ENCODE measurements around the gene NSMCE4A. TPM values are rescaled to one million over a fixed set of nuclear protein-coding genes. Genes with fewer than 3 reads are reported as not detected.

The NSMCE4A gene
- polyA plus RNA-seq, 1 donor (not counting 4 experiments of a cell fraction or from before 2014, with no cell fraction given): 52.0 TPM

DNA sequence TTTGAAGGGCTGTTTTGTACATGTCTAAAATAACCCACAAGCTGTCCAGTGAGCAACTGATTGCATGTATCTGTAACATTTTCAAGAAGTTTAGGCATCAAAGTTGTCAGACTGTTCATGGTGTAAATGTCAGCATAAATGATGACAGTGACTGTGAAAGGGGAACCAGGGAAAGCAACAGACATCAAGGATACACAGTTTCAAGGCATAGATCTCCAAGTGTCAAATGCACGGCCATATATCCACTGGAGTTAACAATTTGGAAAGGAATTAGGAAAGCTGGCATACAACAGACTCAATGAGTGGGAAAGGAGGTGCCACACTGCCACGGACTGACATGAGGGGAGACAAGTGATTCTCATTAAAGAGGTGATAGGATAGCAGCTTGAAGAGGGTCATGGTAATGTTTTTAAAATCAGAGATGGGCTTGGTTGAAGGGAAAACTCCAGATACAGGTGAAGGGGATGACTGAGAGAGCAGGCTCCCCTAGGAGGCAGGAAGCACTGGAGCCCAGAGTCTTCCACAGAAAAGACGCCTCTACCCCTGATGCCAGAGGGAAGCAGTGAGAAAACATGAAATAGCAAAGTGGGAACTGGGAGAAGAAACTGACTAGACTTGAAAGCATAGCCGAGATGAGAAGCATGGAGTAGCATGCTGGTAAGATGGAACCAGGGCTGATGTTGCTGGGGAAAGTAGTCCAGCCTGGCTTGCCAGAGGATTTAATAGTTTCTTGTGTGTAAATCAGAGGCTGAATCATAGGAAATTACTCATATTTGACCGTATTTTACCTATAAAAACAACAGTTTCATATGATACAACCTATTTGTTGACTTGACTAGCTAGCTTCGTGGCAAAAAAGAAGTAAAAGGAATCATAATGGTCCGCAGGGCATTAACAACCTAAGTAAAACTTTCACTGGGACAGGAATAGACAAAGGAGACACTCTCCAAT lies 18.6 kb downstream of the NSMCE4A start:
- peak overlapping the region; percentile 7 for H3K4me2 ChIP-seq (ENCODE audit: control insufficient read depth, extremely low read depth, insufficient read depth, low read depth, low read length)
- H3K9ac ChIP-seq (ENCODE audit: control insufficient read depth, extremely low read depth, insufficient read depth, low read length): no peak overlapping the region
- H3K27me3 ChIP-seq (ENCODE audit: control insufficient read depth, extremely low read depth, insufficient read depth, low read length): no peaks in the 10 kb centered on the region
- H3K27ac ChIP-seq (ENCODE audit: control insufficient read depth, insufficient read depth, low read length): peak overlapping the region; percentile 31
- TF ChIP-seq, protein P1, sequence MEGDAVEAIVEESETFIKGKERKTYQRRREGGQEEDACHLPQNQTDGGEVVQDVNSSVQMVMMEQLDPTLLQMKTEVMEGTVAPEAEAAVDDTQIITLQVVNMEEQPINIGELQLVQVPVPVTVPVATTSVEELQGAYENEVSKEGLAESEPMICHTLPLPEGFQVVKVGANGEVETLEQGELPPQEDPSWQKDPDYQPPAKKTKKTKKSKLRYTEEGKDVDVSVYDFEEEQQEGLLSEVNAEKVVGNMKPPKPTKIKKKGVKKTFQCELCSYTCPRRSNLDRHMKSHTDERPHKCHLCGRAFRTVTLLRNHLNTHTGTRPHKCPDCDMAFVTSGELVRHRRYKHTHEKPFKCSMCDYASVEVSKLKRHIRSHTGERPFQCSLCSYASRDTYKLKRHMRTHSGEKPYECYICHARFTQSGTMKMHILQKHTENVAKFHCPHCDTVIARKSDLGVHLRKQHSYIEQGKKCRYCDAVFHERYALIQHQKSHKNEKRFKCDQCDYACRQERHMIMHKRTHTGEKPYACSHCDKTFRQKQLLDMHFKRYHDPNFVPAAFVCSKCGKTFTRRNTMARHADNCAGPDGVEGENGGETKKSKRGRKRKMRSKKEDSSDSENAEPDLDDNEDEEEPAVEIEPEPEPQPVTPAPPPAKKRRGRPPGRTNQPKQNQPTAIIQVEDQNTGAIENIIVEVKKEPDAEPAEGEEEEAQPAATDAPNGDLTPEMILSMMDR (optimal IDR thresholded peaks at IDR 0.05 in 1 of 3, IDR thresholded peaks at IDR 0.05 in 1 of 3, conservative IDR thresholded peaks at IDR 0.05 in 1 of 3; ENCODE audit: extremely low read depth in 1 of 3, insufficient read depth in 2 of 3, low read length in 3 of 3): no peak
- TF ChIP-seq EZH2 (IDR thresholded peaks at IDR 0.05; ENCODE audit: low read length): no peak
- H3K9me3 ChIP-seq (ENCODE audit: control insufficient read depth, low read depth, low read length): no peaks in the 10 kb centered on the region
- H3K36me3 ChIP-seq (ENCODE audit: control insufficient read depth in 2 of 2, extremely low read depth in 1 of 2, insufficient read depth in 2 of 2, low read length in 2 of 2): peaks cover 4 to 6% of the 10 kb centered on the region in 2 experiments
- dilution Hi-C loops (cut with MboI; ENCODE audit: extremely low pct_ligation_motif_present, low sequenced_read_pairs): no loop called here
- H3K4me1 ChIP-seq (ENCODE audit: control insufficient read depth, extremely low read depth, insufficient read depth, low read length): peaks cover 10% of the 10 kb centered on the region
- FAIRE-seq (peak; percentile 82), DNase-seq (ENCODE audit: low read depth, low spot score) (no peak)
- H3K79me2 ChIP-seq (ENCODE audit: control insufficient read depth, insufficient read depth, low read length): no peaks in the 10 kb centered on the region
- no peaks in the 10 kb centered on the region for H3K9me1 ChIP-seq (ENCODE audit: control insufficient read depth, extremely low read depth, insufficient read depth, low read length)
- no peaks in the 10 kb centered on the region for H4K20me1 ChIP-seq (ENCODE audit: control insufficient read depth, extremely low read depth, insufficient read depth, low read length)
- H3K4me3 ChIP-seq (ENCODE audit: control insufficient read depth in 2 of 3, extremely low read depth in 1 of 3, insufficient read depth in 2 of 3, low read depth in 1 of 3, low read length in 3 of 3): no peak overlapping the region
- no peak overlapping the region for H2AFZ ChIP-seq (ENCODE audit: control insufficient read depth, low read length)

DNA sequence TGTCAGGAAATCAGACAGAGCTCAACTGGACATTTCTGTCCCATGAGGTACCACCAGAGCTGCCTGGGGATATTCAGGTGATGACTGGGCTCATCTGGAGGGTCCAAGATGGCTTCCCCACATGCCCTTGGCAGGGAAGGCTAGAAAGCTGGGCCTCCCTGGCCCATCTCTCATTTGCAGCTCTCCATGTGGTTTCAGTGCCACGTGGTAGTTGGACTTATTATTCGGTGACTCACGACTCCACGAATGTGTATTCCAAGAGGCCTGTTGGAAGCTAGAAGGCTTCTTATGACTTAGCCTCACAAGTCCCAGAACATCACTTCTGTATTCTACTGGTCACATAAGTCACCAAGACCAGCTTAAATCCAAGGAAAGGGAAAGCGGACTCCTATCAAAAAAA lies 22.8 kb downstream of the NSMCE4A start:
- no peak overlapping the region for H3K4me2 ChIP-seq (ENCODE audit: control insufficient read depth, extremely low read depth, insufficient read depth, low read depth, low read length)
- peaks cover 0 to 6% of the 10 kb centered on the region in 2 experiments for H3K36me3 ChIP-seq (ENCODE audit: control insufficient read depth in 2 of 2, extremely low read depth in 1 of 2, insufficient read depth in 2 of 2, low read length in 2 of 2)
- FAIRE-seq: no peak
- no peak overlapping the region for H3K27ac ChIP-seq (ENCODE audit: control insufficient read depth, insufficient read depth, low read length)
- no peaks in the 10 kb centered on the region for H3K27me3 ChIP-seq (ENCODE audit: control insufficient read depth, extremely low read depth, insufficient read depth, low read length)
- dilution Hi-C loops (cut with MboI; ENCODE audit: extremely low pct_ligation_motif_present, low sequenced_read_pairs): no loop called here
- no peaks in the 10 kb centered on the region for H3K9me1 ChIP-seq (ENCODE audit: control insufficient read depth, extremely low read depth, insufficient read depth, low read length)
- no peak overlapping the region for H2AFZ ChIP-seq (ENCODE audit: control insufficient read depth, low read length)
- no peaks in the 10 kb centered on the region for H4K20me1 ChIP-seq (ENCODE audit: control insufficient read depth, extremely low read depth, insufficient read depth, low read length)
- no peak overlapping the region for H3K4me3 ChIP-seq (ENCODE audit: control insufficient read depth in 2 of 3, extremely low read depth in 1 of 3, insufficient read depth in 2 of 3, low read depth in 1 of 3, low read length in 3 of 3)
- no peak for TF ChIP-seq EZH2 (IDR thresholded peaks at IDR 0.05; ENCODE audit: low read length)
- TF ChIP-seq, protein P1 (optimal IDR thresholded peaks at IDR 0.05 in 1 of 3, IDR thresholded peaks at IDR 0.05 in 1 of 3, conservative IDR thresholded peaks at IDR 0.05 in 1 of 3; ENCODE audit: extremely low read depth in 1 of 3, insufficient read depth in 2 of 3, low read length in 3 of 3): no peak
- no peak for DNase-seq (ENCODE audit: low read depth, low spot score)
- no peaks in the 10 kb centered on the region for H3K79me2 ChIP-seq (ENCODE audit: control insufficient read depth, insufficient read depth, low read length)
- no peaks in the 10 kb centered on the region for H3K9me3 ChIP-seq (ENCODE audit: control insufficient read depth, low read depth, low read length)
- H3K9ac ChIP-seq (ENCODE audit: control insufficient read depth, extremely low read depth, insufficient read depth, low read length): no peak overlapping the region
- H3K4me1 ChIP-seq (ENCODE audit: control insufficient read depth, extremely low read depth, insufficient read depth, low read length): peaks cover 10% of the 10 kb centered on the region
